Spleen (tissue), 7 donors: ENCODE data around the gene FIGN.

ENCODE experiments used
- CTCF ChIP-seq, 11 experiments: fragments of 200-600 bp in 7 of 11; fragments of 450-650 bp in 4 of 11; sonication (generic) in 4 of 11; IDR thresholded peaks in 8 of 11; conservative IDR thresholded peaks in 3 of 11; 1 replicate in 7 of 11; 2 replicates in 4 of 11; pipeline versions ENCODE4 v1.4.0 to v1.8.0; 2016 to 2021; ENCODE audit warnings: antibody characterized with exemption in 11 of 11, inconsistent platforms in 4 of 11, mild to moderate bottlenecking in 1 of 11
- POLR2A ChIP-seq, 3 donors: fragments of 450-650 bp; IDR thresholded peaks; one replicate each; pipeline ENCODE4 v1.5.1; 2017; ENCODE audit warnings: antibody characterized with exemption in 3 of 3, mild to moderate bottlenecking in 1 of 3
- POLR2AphosphoS5 ChIP-seq, 3 donors: sonication (generic); formaldehyde crosslinking; IDR thresholded peaks; one replicate each; pipeline ENCODE4 v1.5.1; 2017; ENCODE audit warnings: antibody characterized with exemption in 3 of 3
- donor health status: DM: no; HTN: no; CAD: no; lungs with moderate emphysema.
- donor health status: DM: no; HTN: no; CAD: no.
- donor health status: DM: no; HTN: no; CAD: no.

GRCh38 chr2:163644238-163644637 is 91.6 kb downstream of the FIGN start:
- TF ChIP-seq CTCF (IDR thresholded peaks at IDR 0.05 in 8 of 11, conservative IDR thresholded peaks at IDR 0.05 in 3 of 11): no peak
- no peak for TF ChIP-seq POLR2AphosphoS5 (IDR thresholded peaks at IDR 0.05)
- no peak for TF ChIP-seq POLR2A (IDR thresholded peaks at IDR 0.05)
